Endodermal cell (in vitro differentiated cells): ENCODE measurements around the gene ATP5IF1. TPM values are rescaled to one million over a fixed set of nuclear protein-coding genes. Genes with fewer than 3 reads are reported as not detected.

Experiments used
- DNase-seq: peaks from one replicate; pipeline ENCODE4 v3.0.0-alpha.2; 2017
- H3K27ac ChIP-seq: 2 replicates; pipeline ENCODE4 v1.5.1; 2013; ENCODE audit warnings: mild to moderate bottlenecking, low read depth, low read length, moderate library complexity
- H3K27me3 ChIP-seq: 2 replicates; pipeline ENCODE4 v1.6.1; 2013; ENCODE audit warnings: mild to moderate bottlenecking, low read length, moderate library complexity; ENCODE audit not compliant: insufficient read depth, control insufficient read depth, poor library complexity, severe bottlenecking
- H3K36me3 ChIP-seq: 2 replicates; pipeline ENCODE4 v1.7.0; 2013; ENCODE audit warnings: mild to moderate bottlenecking, low read length, moderate library complexity; ENCODE audit not compliant: control insufficient read depth, insufficient read depth
- H3K4me1 ChIP-seq: one replicate; pipeline ENCODE4 v1.7.0; 2013; ENCODE audit warnings: low read length; ENCODE audit not compliant: control insufficient read depth, insufficient read depth
- H3K4me3 ChIP-seq: 2 replicates; pipeline ENCODE4 v1.5.1; 2013; ENCODE audit warnings: mild to moderate bottlenecking, low read length, moderate library complexity
- H3K9ac ChIP-seq: 2 replicates; pipeline ENCODE4 v1.6.1; 2013; ENCODE audit warnings: mild to moderate bottlenecking, low read length, moderate library complexity; ENCODE audit not compliant: poor library complexity, severe bottlenecking; ENCODE audit errors: extremely low read depth
- H3K9me3 ChIP-seq: 2 replicates; pipeline ENCODE4 v1.6.1; 2013; ENCODE audit warnings: mild to moderate bottlenecking, low read length, moderate library complexity; ENCODE audit not compliant: control insufficient read depth
- H3K27ac Mint-ChIP-seq: 2 replicates; pipeline ENCODE4 v1.8.0; 2020; ENCODE audit warnings: mixed read lengths
- H3K27me3 Mint-ChIP-seq: 2 replicates; pipeline ENCODE4 v1.8.0; 2021; ENCODE audit warnings: mild to moderate bottlenecking, mixed read lengths; ENCODE audit not compliant: insufficient read depth
- H3K36me3 Mint-ChIP-seq: 2 replicates; pipeline ENCODE4 v1.8.0; 2020; ENCODE audit warnings: low read depth, mixed read lengths
- H3K4me1 Mint-ChIP-seq: 2 replicates; pipeline ENCODE4 v1.8.0; 2020; ENCODE audit warnings: mixed read lengths
- H3K4me3 Mint-ChIP-seq: 2 replicates; pipeline ENCODE4 v1.8.0; 2020; ENCODE audit warnings: mild to moderate bottlenecking, moderate library complexity, mixed read lengths
- H3K9me3 Mint-ChIP-seq: 2 replicates; pipeline ENCODE4 v1.8.0; 2020; ENCODE audit warnings: mild to moderate bottlenecking, mixed read lengths
- CTCF ChIP-seq: fragments of 200-600 bp; sonication (generic); conservative IDR thresholded peaks from 2 replicates; pipeline ENCODE4 v1.5.0; 2021; ENCODE audit warnings: antibody characterized with exemption, mild to moderate bottlenecking
- WGBS, 2 experiments: methylation state at CpG; one replicate each; pipeline versions ENCODE4 v1.1.5 to v1.1.7; 2013; ENCODE audit warnings: missing lambda C conversion rate in 2 of 2, mixed read lengths in 1 of 2; ENCODE audit not compliant: insufficient coverage in 1 of 2, insufficient read length in 1 of 2; 5-methylcytosine and 5-hydroxymethylcytosine counted together
- long read RNA-seq, 4 experiments: library from polyadenylated mRNA in 2 of 4; library from RNA in 1 of 4; library from capped mRNA in 1 of 4; stranded (forward) in 3 of 4; unstranded in 1 of 4; transcript quantifications; one replicate each; pipeline ENCODE4 v2.0.0, GENCODE V29; 2020 to 2021; ENCODE audit warnings: inconsistent platforms in 1 of 4
- polyA plus RNA-seq, 2 experiments: library from polyadenylated mRNA; stranded (reverse); fragments of 50-300 nt; gene quantifications; one replicate each; pipeline ENCODE4 v1.2.3, GENCODE V29; 2013
- total RNA-seq, 2 donors: library from RNA; stranded (reverse); fragmentation: NEBNext Ultra II Directional in 1 of 2; extraction: Animal tissue kit (Norgen Biotek cat#: 25700) in 1 of 2; gene quantifications; 2 replicates in 1 of 2; 3 replicates in 1 of 2; pipeline ENCODE4 v1.2.1, GENCODE V29; 2021

The ATP5IF1 gene
- total RNA-seq: 100 to 1,000 TPM; 182 to 222 TPM
- 263 TPM for polyA plus RNA-seq (2013, experiment 1 of 2)
- 265 TPM for polyA plus RNA-seq (2013, experiment 2 of 2)
- long read RNA-seq, experiment 1, transcript ATP5IF1-201 (3 exons, 494 nt): major isoform, 97 of 109 reads
- long read RNA-seq, experiment 1, partial matches to known transcripts: 9 of 109 reads
- long read RNA-seq, experiment 1, other reads (novel, unspliced or antisense): 2 of 109 reads
- long read RNA-seq, experiment 2, transcript ATP5IF1-201 (3 exons, 494 nt): major isoform, 112 of 128 reads
- long read RNA-seq, experiment 2, transcript ATP5IF1-202 (2 exons, 1,855 nt): minor isoform, 13 of 128 reads
- long read RNA-seq, experiment 2, partial matches to known transcripts: 1 of 128 reads
- long read RNA-seq, experiment 2, other reads (novel, unspliced or antisense): 2 of 128 reads
- long read RNA-seq, experiment 3, transcript ATP5IF1-202 (2 exons, 1,855 nt): minor isoform, 8 of 55 reads
- long read RNA-seq, experiment 3, transcript ATP5IF1-201 (3 exons, 494 nt): major isoform, 39 of 55 reads
- long read RNA-seq, experiment 3, partial matches to known transcripts: 1 of 55 reads
- long read RNA-seq, experiment 3, other reads (novel, unspliced or antisense): 5 of 55 reads
- long read RNA-seq, experiment 4, transcript ATP5IF1-202 (2 exons, 1,855 nt): major isoform, 10 of 11 reads
- long read RNA-seq, experiment 4, partial matches to known transcripts: 0 of 11 reads
- long read RNA-seq, experiment 4, other reads (novel, unspliced or antisense): 0 of 11 reads

- Histone ChIP-seq H3K4me3 (peak within 1 kb of the TSS; percentile 94), H3K4me1 (no peaks in the 10 kb centered on the region), H3K9me3 (no peaks in the 10 kb centered on the region), H3K27ac (no peak within 1 kb of the TSS), H3K36me3 (peaks cover 10% of the 10 kb centered on the region), H3K27me3 (no peaks in the 10 kb centered on the region), H3K9ac (peak within 1 kb of the TSS; percentile 73)
- DNase-seq: peak; percentile 98
- H3K27me3 Mint-ChIP-seq: no peaks in the 10 kb centered on the region
- no peaks in the 10 kb centered on the region for H3K9me3 Mint-ChIP-seq
- peaks cover 6% of the 10 kb centered on the region for H3K4me1 Mint-ChIP-seq
- no peak for TF ChIP-seq CTCF
- no peak within 1 kb of the TSS for H3K27ac Mint-ChIP-seq
- H3K4me3 Mint-ChIP-seq: no peak within 1 kb of the TSS
- WGBS, 2 experiments: 0% methylated on average over 15 to 60 of the region's 60 CpGs
- H3K36me3 Mint-ChIP-seq: peaks cover 6% of the 10 kb centered on the region
Measured at GRCh38 chr1:28235755-28236655, at the start of gene ATP5IF1. ATP5IF1 (plus strand) TSS chr1:28236124; CDS start chr1:28236184, 60 bp downstream.

- H3K27ac ChIP-seq: no peak overlapping the region
- no peak for TF ChIP-seq CTCF
- H3K27me3 ChIP-seq: no peaks in the 10 kb centered on the region
- H3K9ac ChIP-seq: no peak overlapping the region
- H3K4me1 Mint-ChIP-seq: peaks cover 4% of the 10 kb centered on the region
- peaks cover 1% of the 10 kb centered on the region for H3K9me3 Mint-ChIP-seq
- no peaks in the 10 kb centered on the region for H3K36me3 ChIP-seq
- H3K9me3 ChIP-seq: no peaks in the 10 kb centered on the region
- H3K27ac Mint-ChIP-seq: no peak overlapping the region
- WGBS, 2 experiments: 86 to 96% methylated on average over 3 of the region's 3 CpGs
- DNase-seq: no peak
- H3K27me3 Mint-ChIP-seq: no peaks in the 10 kb centered on the region
- no peak overlapping the region for H3K4me3 ChIP-seq
- H3K36me3 Mint-ChIP-seq: no peaks in the 10 kb centered on the region
- no peak overlapping the region for H3K4me3 Mint-ChIP-seq
- no peaks in the 10 kb centered on the region for H3K4me1 ChIP-seq
Measured at GRCh38 chr1:28190337-28190979, 45.5 kb upstream of the ATP5IF1 start.
